ENCODE measurements around the gene SLC13A5. TPM values are rescaled to one million over a fixed set of nuclear protein-coding genes. Genes with fewer than 3 reads are reported as not detected.
A peak's percentile ranks its signal among the peaks of the same experiment; 100 is the strongest.

Gene SLC13A5
- not detected in 2 replicates for total RNA-seq (2012; rRNA removed)

- H3K27me3 ChIP-seq (ENCODE audit: control insufficient read depth, insufficient read depth, low read length) = peaks cover 52% of the 10 kb centered on the region
- peak within 1 kb of the TSS; percentile 82 for H3K4me2 ChIP-seq (ENCODE audit: low read length)
- peak within 1 kb of the TSS; percentile 60 for H3K4me3 ChIP-seq (ENCODE audit: low read length)
- H3K36me3 ChIP-seq (ENCODE audit: insufficient read depth, low read length) = no peaks in the 10 kb centered on the region
- peaks cover 4% of the 10 kb centered on the region for H3K9me3 ChIP-seq (replicated peaks; ENCODE audit: low read length)
- peak within 1 kb of the TSS; percentile 26 for H3K9ac ChIP-seq (ENCODE audit: low read depth, low read length)
- peaks cover 10% of the 10 kb centered on the region for H3K4me1 ChIP-seq (ENCODE audit: control insufficient read depth, insufficient read depth, low read length)
These were observed at the start of gene SLC13A5 for GRCh38 chr17:6713130-6713917. TSS of gene SLC13A5 (minus strand) at chr17:6713369. CDS start at chr17:6713333, 36 bp downstream.

DNA sequence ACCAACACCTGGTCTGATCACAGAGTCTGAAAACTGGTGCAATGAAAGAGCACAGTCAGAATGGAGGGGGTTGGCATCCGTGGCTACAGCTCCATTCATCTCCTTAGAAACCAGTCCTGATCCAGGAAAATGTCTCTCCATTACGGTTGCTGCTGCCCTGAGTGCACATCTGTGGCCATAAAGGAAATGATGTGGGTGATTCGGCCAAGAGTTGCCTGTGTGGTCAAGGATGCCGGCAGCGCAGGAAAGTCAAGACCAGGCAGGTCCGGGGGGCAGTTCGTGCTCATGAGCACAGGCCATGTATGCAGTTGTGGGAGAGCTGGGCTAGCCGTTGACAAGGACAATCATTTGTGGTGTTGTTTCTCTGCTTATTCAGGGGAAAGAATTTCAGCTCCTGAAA, 48.6 kb upstream of the SLC13A5 start:
- Histone ChIP-seq H3K9ac (ENCODE audit: low read depth, low read length) (no peak overlapping the region), H3K9me3 (replicated peaks; ENCODE audit: low read length) (no peaks in the 10 kb centered on the region), H3K36me3 (ENCODE audit: insufficient read depth, low read length) (peaks cover 13% of the 10 kb centered on the region), H3K4me2 (ENCODE audit: low read length) (no peak overlapping the region), H3K27me3 (ENCODE audit: control insufficient read depth, insufficient read depth, low read length) (no peaks in the 10 kb centered on the region), H3K4me1 (ENCODE audit: control insufficient read depth, insufficient read depth, low read length) (no peaks in the 10 kb centered on the region), H3K4me3 (ENCODE audit: low read length) (no peak overlapping the region)

- no peak overlapping the region for H3K4me2 ChIP-seq (ENCODE audit: low read length)
- H3K9ac ChIP-seq (ENCODE audit: low read depth, low read length) = no peak overlapping the region
- H3K27me3 ChIP-seq (ENCODE audit: control insufficient read depth, insufficient read depth, low read length) = no peaks in the 10 kb centered on the region
- H3K36me3 ChIP-seq (ENCODE audit: insufficient read depth, low read length) = no peaks in the 10 kb centered on the region
- no peak overlapping the region for H3K4me3 ChIP-seq (ENCODE audit: low read length)
- no peaks in the 10 kb centered on the region for H3K9me3 ChIP-seq (replicated peaks; ENCODE audit: low read length)
- peaks cover 34% of the 10 kb centered on the region for H3K4me1 ChIP-seq (ENCODE audit: control insufficient read depth, insufficient read depth, low read length)
These were observed 44.6 kb upstream of the SLC13A5 start for GRCh38 chr17:6757747-6758146.

DNA sequence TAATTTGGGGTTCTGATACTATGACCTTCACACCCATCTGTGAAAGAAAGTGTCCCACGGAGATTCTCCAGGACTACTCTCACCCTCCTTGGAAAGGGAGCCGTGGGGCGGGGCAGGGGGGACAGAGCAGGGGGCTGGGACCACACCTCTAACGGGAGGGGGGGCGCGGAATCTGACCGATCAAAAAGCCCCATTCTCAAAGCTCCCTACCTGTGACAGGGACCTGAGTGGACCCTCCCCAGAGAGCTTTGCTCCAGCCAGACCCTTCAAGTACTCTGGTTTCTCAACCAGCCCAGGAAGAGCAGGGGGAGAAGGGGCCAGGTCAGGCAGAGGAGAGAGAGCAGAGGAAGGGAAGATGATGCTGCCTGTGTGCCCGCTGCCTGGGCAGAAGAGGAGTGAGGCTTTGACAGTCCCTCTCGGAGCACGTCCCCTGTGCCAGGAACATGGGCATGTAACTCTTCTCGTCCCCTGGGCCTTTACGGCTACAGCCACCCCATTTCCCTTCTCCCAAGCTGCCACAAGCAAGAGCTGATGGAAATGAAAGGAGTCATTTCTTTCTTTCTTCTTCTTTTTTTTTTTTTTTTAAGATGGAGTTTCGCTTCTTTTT, 43.4 kb upstream of the SLC13A5 start:
- H3K4me1 ChIP-seq (ENCODE audit: control insufficient read depth, insufficient read depth, low read length) = peaks cover 46% of the 10 kb centered on the region
- no peaks in the 10 kb centered on the region for H3K27me3 ChIP-seq (ENCODE audit: control insufficient read depth, insufficient read depth, low read length)
- peak overlapping the region; percentile 83 for H3K9ac ChIP-seq (ENCODE audit: low read depth, low read length)
- no peaks in the 10 kb centered on the region for H3K9me3 ChIP-seq (replicated peaks; ENCODE audit: low read length)
- H3K4me3 ChIP-seq (ENCODE audit: low read length) = peak overlapping the region; percentile 70
- H3K4me2 ChIP-seq (ENCODE audit: low read length) = peak overlapping the region; percentile 93
- H3K36me3 ChIP-seq (ENCODE audit: insufficient read depth, low read length) = no peaks in the 10 kb centered on the region

DNA sequence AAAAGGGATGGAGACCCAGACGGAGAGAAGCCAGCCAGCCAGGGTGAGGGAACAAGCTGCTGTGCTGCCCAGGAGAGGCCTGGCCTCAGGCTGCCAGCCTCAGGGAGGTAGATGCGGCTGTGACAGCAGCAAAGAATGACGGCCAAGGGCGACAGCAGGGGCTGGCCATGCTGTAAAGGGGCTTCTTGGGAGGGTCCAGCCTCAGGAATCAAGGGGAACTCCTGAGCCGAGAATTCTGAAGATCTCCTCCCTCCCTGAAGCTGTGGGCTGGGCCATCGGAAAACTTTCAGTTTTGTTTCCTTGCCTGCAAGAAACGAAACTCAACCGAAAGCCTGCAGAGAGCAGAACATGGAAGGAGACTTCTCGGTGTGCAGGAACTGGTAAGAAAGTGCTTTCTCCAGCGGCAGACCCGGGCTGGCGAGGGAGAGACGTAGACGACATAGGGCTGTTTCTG, 42.6 kb upstream of the SLC13A5 start, which contains the start of gene XAF1:
XAF1 (plus strand) TSS at position 316 of the 454 bp plus-strand sequence; CDS start at position 349, 33 bp downstream.
- H3K4me2 ChIP-seq (ENCODE audit: low read length) = peak within 1 kb of the TSS; percentile 93
- H3K27me3 ChIP-seq (ENCODE audit: control insufficient read depth, insufficient read depth, low read length) = no peaks in the 10 kb centered on the region
- no peaks in the 10 kb centered on the region for H3K36me3 ChIP-seq (ENCODE audit: insufficient read depth, low read length)
- H3K4me3 ChIP-seq (ENCODE audit: low read length) = peak within 1 kb of the TSS; percentile 70
- no peaks in the 10 kb centered on the region for H3K9me3 ChIP-seq (replicated peaks; ENCODE audit: low read length)
- peaks cover 46% of the 10 kb centered on the region for H3K4me1 ChIP-seq (ENCODE audit: control insufficient read depth, insufficient read depth, low read length)
- peak within 1 kb of the TSS; percentile 83 for H3K9ac ChIP-seq (ENCODE audit: low read depth, low read length)

DNA sequence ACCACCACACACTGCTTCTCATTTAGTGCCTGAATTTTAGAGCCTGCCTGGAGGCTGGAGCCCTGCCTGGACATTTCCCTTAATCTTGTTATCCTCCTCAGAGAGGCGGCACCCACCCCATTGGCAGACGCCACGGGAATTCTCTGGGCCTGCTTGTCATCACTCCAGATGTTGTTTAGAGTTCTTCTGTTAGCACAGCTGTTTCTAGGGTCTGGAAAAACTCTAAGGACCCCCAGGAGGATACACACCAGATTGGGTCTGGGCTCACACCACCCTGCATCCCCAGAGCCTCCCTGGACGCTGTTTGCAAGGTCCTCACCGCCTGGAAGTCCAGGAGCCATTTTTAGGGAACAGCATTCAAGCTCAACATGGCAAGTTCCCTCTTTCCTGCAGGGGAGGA, 42.1 kb upstream of the SLC13A5 start:
- Histone ChIP-seq H3K9ac (ENCODE audit: low read depth, low read length) (peak overlapping the region; percentile 83), H3K4me2 (ENCODE audit: low read length) (peak overlapping the region; percentile 93), H3K9me3 (replicated peaks; ENCODE audit: low read length) (no peaks in the 10 kb centered on the region), H3K36me3 (ENCODE audit: insufficient read depth, low read length) (no peaks in the 10 kb centered on the region), H3K4me1 (ENCODE audit: control insufficient read depth, insufficient read depth, low read length) (peaks cover 46% of the 10 kb centered on the region), H3K4me3 (ENCODE audit: low read length) (peak overlapping the region; percentile 70), H3K27me3 (ENCODE audit: control insufficient read depth, insufficient read depth, low read length) (no peaks in the 10 kb centered on the region)

- H3K27me3 ChIP-seq (ENCODE audit: control insufficient read depth, insufficient read depth, low read length) = no peaks in the 10 kb centered on the region
- H3K9ac ChIP-seq (ENCODE audit: low read depth, low read length) = peak overlapping the region; percentile 83
- no peaks in the 10 kb centered on the region for H3K36me3 ChIP-seq (ENCODE audit: insufficient read depth, low read length)
- peaks cover 46% of the 10 kb centered on the region for H3K4me1 ChIP-seq (ENCODE audit: control insufficient read depth, insufficient read depth, low read length)
- H3K9me3 ChIP-seq (replicated peaks; ENCODE audit: low read length) = no peaks in the 10 kb centered on the region
- H3K4me2 ChIP-seq (ENCODE audit: low read length) = peak overlapping the region; percentile 75
- H3K4me3 ChIP-seq (ENCODE audit: low read length) = no peak overlapping the region
These were observed 40.4 kb upstream of the SLC13A5 start for GRCh38 chr17:6753546-6753945.

GRCh38 chr17:6753006-6753445, 39.9 kb upstream of the SLC13A5 start:
- peak overlapping the region; percentile 47 for H3K4me3 ChIP-seq (ENCODE audit: low read length)
- H3K4me2 ChIP-seq (ENCODE audit: low read length) = peak overlapping the region; percentile 75
- H3K9me3 ChIP-seq (replicated peaks; ENCODE audit: low read length) = no peaks in the 10 kb centered on the region
- no peaks in the 10 kb centered on the region for H3K27me3 ChIP-seq (ENCODE audit: control insufficient read depth, insufficient read depth, low read length)
- H3K9ac ChIP-seq (ENCODE audit: low read depth, low read length) = peak overlapping the region; percentile 83
- peaks cover 46% of the 10 kb centered on the region for H3K4me1 ChIP-seq (ENCODE audit: control insufficient read depth, insufficient read depth, low read length)
- no peaks in the 10 kb centered on the region for H3K36me3 ChIP-seq (ENCODE audit: insufficient read depth, low read length)

DNA sequence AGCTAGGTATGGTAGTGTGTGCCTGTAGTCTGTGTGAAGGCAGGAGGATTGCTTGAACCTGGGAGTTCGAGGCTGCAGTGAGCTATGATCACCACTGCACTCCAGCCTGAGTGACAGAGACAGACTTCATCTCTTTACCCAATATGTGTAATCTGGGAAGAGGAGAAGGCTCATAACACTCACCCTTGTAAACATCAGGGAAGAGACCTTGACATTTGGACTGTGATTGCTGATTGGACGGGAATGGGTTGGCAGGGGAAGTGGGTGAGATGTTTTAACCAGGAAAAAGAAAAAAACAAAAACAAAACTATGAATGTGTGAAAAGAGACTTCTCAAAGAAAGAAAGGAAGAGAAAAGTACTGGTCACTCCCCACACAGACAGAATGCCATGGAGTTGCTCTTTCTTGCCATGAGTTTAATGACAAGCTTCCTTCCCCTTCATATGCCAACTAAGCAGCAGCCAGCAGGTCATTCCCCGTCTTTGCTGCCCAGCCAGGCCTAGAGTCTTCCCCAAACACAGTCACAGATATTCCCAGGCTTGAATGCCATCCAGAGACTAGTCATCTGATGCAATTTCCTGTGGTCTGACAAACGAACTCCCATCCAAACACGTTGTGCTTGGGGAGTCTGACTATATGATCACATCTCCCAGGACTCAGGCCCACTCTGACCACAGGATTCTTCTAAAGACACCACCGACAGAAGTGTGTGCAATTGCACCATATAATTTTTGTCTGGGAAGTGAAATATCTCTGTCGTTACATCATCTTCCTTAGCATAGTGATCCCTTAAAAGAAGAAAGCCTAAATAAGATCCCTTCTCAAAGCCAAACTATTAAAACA, 39.1 kb upstream of the SLC13A5 start:
- Histone ChIP-seq H3K9ac (ENCODE audit: low read depth, low read length) (peak overlapping the region; percentile 83), H3K4me3 (ENCODE audit: low read length) (peak overlapping the region; percentile 47), H3K4me1 (ENCODE audit: control insufficient read depth, insufficient read depth, low read length) (peaks cover 46% of the 10 kb centered on the region), H3K4me2 (ENCODE audit: low read length) (peak overlapping the region; percentile 75), H3K9me3 (replicated peaks; ENCODE audit: low read length) (no peaks in the 10 kb centered on the region), H3K27me3 (ENCODE audit: control insufficient read depth, insufficient read depth, low read length) (no peaks in the 10 kb centered on the region), H3K36me3 (ENCODE audit: insufficient read depth, low read length) (no peaks in the 10 kb centered on the region)

- Histone ChIP-seq H3K27me3 (ENCODE audit: control insufficient read depth, insufficient read depth, low read length) (no peaks in the 10 kb centered on the region), H3K36me3 (ENCODE audit: insufficient read depth, low read length) (no peaks in the 10 kb centered on the region), H3K9ac (ENCODE audit: low read depth, low read length) (no peak overlapping the region), H3K4me2 (ENCODE audit: low read length) (no peak overlapping the region), H3K4me1 (ENCODE audit: control insufficient read depth, insufficient read depth, low read length) (peaks cover 24% of the 10 kb centered on the region), H3K4me3 (ENCODE audit: low read length) (no peak overlapping the region), H3K9me3 (replicated peaks; ENCODE audit: low read length) (no peaks in the 10 kb centered on the region)
These were observed 36.4 kb upstream of the SLC13A5 start for GRCh38 chr17:6749519-6749918.

- Histone ChIP-seq H3K9ac (ENCODE audit: low read depth, low read length) (no peak overlapping the region), H3K27me3 (ENCODE audit: control insufficient read depth, insufficient read depth, low read length) (no peaks in the 10 kb centered on the region)
These were observed 35.4 kb upstream of the SLC13A5 start for GRCh38 chr17:6748617-6749016.

More at GRCh38 chr17:6748617-6749016, 35.4 kb upstream of the SLC13A5 start:
- H3K4me3 ChIP-seq (ENCODE audit: low read length) = no peak overlapping the region
- H3K4me2 ChIP-seq (ENCODE audit: low read length) = no peak overlapping the region
- H3K9me3 ChIP-seq (replicated peaks; ENCODE audit: low read length) = no peaks in the 10 kb centered on the region
- no peaks in the 10 kb centered on the region for H3K36me3 ChIP-seq (ENCODE audit: insufficient read depth, low read length)
- peaks cover 21% of the 10 kb centered on the region for H3K4me1 ChIP-seq (ENCODE audit: control insufficient read depth, insufficient read depth, low read length)

Measured in skeletal muscle satellite cell (primary cell).